ENCODE data around the gene KCND2.

DNA sequence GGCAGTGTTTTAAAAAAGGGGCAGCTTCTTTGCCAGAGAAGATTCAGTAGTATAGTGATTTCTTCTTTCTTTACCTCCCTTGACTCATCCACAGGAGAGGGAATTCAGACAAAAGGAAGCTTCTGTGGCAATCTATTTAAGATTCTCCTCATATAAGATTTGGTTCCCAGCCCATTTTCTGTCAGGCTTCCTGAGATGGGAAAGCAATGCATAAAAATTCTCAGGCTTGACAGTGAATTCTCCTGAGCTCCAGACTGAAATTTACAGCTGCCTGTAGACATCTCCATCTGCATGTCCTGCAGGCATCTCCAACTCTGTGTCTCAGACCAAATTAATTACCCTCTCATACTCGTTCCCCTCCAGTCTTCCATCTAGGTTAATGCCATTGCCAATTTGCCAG, 512.1 kb downstream of the KCND2 start:
- TF ChIP-seq, protein P1, sequence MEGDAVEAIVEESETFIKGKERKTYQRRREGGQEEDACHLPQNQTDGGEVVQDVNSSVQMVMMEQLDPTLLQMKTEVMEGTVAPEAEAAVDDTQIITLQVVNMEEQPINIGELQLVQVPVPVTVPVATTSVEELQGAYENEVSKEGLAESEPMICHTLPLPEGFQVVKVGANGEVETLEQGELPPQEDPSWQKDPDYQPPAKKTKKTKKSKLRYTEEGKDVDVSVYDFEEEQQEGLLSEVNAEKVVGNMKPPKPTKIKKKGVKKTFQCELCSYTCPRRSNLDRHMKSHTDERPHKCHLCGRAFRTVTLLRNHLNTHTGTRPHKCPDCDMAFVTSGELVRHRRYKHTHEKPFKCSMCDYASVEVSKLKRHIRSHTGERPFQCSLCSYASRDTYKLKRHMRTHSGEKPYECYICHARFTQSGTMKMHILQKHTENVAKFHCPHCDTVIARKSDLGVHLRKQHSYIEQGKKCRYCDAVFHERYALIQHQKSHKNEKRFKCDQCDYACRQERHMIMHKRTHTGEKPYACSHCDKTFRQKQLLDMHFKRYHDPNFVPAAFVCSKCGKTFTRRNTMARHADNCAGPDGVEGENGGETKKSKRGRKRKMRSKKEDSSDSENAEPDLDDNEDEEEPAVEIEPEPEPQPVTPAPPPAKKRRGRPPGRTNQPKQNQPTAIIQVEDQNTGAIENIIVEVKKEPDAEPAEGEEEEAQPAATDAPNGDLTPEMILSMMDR (IDR thresholded peaks at IDR 0.05; ENCODE audit: low read depth, low read length): no peak
- no peak for TF ChIP-seq POLR2A (IDR thresholded peaks at IDR 0.05; ENCODE audit: extremely low read depth, insufficient read length)
- TF ChIP-seq, protein P2, sequence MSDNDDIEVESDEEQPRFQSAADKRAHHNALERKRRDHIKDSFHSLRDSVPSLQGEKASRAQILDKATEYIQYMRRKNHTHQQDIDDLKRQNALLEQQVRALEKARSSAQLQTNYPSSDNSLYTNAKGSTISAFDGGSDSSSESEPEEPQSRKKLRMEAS (IDR thresholded peaks at IDR 0.05; ENCODE audit: low read depth, low read length): no peak
- TF ChIP-seq MYC (IDR thresholded peaks at IDR 0.05; ENCODE audit: low read depth, low read length): no peak

Data from NB4 (cell line).